Liver (tissue), 3 donors: ENCODE measurements around the gene OR10H2.

Source experiments
- ATF3 ChIP-seq: IDR thresholded peaks from 2 replicates; pipeline ENCODE4 v1.6.1; 2016; ENCODE audit warnings: antibody characterized with exemption
- CTCF ChIP-seq: fragments of 150-350 bp; IDR thresholded peaks from 2 replicates; pipeline ENCODE4 v1.5.1; 2017; ENCODE audit warnings: improper control_type of control experiment, low read depth, low read length; ENCODE audit not compliant: missing input control
- EGR1 ChIP-seq, 2 donors: IDR thresholded peaks; 2 replicates each; pipeline ENCODE4 v1.6.1; 2016 to 2018; ENCODE audit warnings: antibody characterized with exemption in 2 of 2, low read depth in 2 of 2
- HNF4G ChIP-seq: IDR thresholded peaks from 2 replicates; pipeline ENCODE4 v1.6.1; 2016; ENCODE audit warnings: antibody characterized with exemption
- TAF1 ChIP-seq: conservative IDR thresholded peaks from 2 replicates; pipeline ENCODE4 v1.6.1; 2016; ENCODE audit warnings: antibody characterized with exemption, mild to moderate bottlenecking
- donor health status: healthy.
- donor health status: healthy.

- TF ChIP-seq CTCF: no peak
- no peak for TF ChIP-seq HNF4G
- no peak for TF ChIP-seq TAF1
- no peak for TF ChIP-seq EGR1 (IDR thresholded peaks at IDR 0.05; ENCODE audit: low read depth in 2 of 2)
- TF ChIP-seq ATF3: no peak
Observed at GRCh38 chr19:15732388-15732787, 4.6 kb downstream of the OR10H2 start.
